HG03565 (cell line): Measurements from ENCODE around the gene IL25.
"Not testable (repeated sequence)": the region's sequence is repeated elsewhere in the genome, so short reads cannot be mapped to it uniquely, and the experiment has no call there.

Experiments
- ATAC-seq: cut with Tn5 transposase; IDR thresholded peaks from one replicate; pipeline ENCODE4 v1.9.1; 2021; ENCODE audit warnings: mild to moderate bottlenecking, moderate library complexity; ENCODE audit not compliant: unreplicated experiment

IL25 gene

DNA sequence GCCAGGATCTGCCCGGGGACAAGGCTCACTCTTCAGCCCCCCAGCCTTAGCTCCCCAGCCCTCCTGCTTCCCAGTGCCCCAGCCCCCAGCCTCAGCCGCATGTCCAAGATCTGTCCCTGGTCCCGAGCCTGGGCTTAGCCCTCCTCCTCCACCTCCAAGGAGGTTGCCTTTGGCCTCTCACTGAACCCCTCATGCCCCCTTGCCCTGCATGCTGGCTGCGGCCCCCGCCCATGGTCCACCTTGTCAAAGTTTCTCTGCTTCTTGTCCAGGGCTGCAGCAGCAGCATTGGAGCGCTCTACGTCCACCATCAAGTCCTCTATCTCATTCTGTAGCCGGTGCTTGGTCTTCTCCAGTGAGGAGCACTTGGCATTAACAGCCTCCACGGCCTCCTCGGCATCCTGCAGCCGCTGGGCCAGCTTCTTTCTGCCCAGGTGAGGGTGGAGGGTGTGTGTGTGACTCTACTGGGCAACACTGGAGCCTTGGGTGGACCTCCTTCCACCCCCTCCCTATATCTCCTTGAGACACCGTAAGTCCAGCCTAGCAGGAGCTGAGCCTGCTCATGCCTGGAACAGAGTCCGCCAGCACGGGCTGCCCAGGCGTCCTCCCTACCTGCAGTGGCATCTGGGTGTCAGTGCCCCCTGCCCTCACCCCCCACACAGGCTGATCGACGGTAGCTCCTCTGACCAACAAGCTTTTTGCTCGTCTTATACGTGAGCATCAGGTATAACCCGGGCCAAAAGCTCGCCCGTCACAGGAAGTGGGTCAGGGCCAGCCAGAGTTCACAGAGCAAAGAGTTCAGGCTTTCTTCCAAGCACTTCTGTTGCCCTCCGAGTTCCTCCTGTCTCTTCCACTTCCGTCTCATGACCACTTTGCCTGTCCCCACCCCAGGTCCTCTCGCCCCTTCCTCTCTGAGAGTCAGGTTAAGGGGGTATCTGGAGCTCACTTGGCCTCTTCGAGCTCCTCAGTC, 15.6 kb downstream of the IL25 start:
- no peak for ATAC-seq

DNA sequence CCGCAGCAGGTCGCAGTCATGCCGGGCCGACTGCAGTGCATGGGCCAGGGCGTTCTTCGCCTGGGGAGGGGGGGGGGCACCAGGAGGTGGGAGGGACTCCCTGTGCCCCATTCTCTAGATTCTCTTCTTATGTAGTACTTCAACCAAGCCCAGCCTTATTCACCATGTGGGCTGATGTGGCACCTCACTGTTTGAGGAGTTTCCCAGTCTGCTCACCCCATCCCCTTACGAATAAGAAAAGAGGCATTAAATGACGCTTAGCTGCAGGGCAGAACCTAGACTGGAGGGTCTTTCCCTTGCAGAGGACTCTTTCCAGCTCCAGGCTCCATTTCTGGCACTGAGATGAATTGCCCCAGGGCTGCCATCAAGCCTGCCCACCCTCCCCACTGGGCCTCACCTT, 16.4 kb downstream of the IL25 start:
- no peak for ATAC-seq

DNA sequence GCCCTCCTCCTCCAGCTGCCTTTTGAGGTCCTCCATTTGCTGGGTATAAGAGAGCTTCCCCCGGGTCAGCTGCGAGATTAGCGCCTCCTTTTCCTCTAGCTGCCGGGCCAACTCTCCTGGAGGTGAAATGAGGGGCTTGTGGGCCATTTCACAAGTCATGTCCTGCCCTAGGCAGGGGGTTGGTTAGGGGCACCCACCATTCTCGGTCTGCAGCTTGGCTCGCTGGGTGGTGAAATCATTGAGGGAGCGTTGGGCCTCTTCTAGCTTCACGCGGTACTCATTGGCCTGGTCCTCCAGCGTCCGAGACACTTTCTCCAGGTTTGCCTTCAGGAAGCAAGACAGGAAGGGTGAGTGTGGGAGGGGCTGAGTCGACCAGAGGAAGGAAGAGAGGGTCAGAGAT, 16.8 kb downstream of the IL25 start:
- ATAC-seq = no peak

DNA sequence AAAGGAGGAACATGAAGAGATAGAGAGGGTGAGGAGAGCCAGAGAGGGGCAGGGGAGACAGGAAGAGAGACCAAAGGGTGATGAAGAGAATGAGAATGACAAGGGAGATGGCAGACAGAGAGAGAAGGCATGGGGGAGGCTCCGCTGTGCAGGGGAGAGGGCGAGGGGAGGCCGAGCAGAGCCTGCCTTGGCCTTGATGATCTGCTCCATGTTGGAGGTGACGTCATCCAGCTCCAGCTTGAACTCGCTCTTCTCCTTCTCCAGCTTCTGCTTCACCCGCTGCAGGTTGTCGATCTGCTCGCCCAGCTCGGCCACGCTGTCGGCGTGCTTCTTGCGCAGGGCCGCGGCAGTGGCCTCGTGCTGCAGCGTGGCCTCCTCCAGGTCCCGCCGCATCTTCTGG, 17.3 kb downstream of the IL25 start:
- ATAC-seq = not testable (repeated sequence)

DNA sequence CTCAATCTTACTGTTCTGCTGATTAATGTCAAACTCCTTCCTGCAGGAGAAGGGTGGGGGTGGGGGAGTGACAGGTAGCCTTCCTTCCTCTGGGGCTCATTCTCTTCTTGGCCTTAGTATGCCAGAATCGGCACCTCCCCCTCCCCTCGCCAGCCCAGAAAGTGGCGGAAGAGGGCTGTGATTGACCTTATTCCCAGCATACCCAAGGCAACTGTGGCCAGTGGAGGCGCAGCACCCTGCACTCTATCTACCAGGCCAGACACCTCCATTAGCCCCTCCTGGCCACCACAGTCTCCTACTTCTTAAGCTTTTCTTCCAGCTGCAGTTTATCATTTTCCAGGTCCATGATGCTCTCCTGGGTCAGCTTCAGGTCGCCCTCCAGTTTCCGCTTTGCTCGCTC, 20.0 kb downstream of the IL25 start:
- ATAC-seq = no peak

DNA sequence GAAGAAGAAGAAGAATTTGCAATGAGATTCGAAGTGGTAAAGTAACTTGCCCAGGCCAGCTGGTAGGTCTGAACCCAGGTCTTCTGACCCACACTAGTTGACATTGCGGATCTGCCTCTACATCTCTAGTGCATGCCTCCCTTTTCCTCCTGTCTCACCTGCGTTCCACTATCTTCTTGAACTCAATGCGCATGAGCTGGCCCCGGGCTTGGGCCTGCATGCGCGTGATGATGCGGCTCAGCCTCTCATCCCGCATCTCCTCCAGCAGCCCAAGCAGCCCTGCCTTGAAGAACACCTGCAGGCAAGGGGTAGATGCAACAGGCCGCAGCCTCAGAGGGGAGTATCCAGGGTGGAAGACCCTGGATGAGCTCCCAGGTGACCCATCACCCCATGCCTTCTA, 23.5 kb downstream of the IL25 start:
- no peak for ATAC-seq

- ATAC-seq = no peak
These were observed 24.3 kb downstream of the IL25 start for GRCh38 chr14:23396781-23397407.

GRCh38 chr14:23398348-23398747, 25.7 kb downstream of the IL25 start:
- no peak for ATAC-seq

- no peak for ATAC-seq
These were observed 26.5 kb downstream of the IL25 start for GRCh38 chr14:23399136-23399535.

GRCh38 chr14:23399591-23399990, 27.0 kb downstream of the IL25 start:
- ATAC-seq = no peak

- not testable (repeated sequence) for ATAC-seq
These were observed 28.0 kb downstream of the IL25 start for GRCh38 chr14:23400496-23401149.

- ATAC-seq = no peak
These were observed 28.7 kb downstream of the IL25 start for GRCh38 chr14:23401291-23401690.

DNA sequence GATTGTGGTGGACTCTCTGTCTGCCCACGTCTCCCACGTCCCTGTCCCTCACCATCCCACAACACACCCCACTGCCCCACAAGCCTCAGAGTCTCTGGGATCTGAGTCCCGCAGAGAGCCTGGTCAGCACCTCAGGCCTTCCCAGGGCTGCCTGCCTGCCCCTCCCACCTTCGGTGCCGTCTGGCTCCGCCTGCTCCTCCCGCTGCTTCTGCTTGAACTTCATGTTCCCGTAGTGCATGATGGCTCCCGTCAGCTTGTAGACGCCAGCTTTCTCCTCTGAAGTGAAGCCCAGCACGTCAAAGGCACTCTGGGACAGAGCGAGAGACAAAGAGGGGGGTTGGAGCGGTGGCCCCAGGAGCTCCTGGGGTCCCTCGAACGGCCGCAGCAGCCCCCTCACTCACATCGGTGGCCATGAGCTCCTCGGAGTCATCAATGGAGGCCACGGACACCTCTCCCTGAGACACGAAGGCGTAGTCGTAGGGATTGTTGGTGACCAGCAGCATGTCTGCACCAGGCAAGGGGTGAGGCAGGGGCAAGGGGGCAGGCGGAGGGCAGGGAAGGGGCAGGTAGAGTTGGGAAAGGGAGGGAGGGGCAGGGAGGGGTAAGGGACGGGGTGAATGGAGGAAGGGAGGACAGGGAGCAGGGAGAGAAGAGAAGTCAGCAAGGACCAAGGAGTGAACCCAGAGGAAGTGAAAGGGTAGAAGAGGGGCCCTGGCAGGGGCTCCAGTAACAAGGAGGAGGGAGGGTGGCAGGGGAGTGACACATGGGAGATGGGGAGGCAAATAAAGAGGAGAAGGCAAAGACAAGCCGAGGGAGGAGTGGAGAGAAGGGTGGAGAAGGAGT, 29.9 kb downstream of the IL25 start:
- ATAC-seq = no peak

GRCh38 chr14:23403139-23403438, 30.5 kb downstream of the IL25 start:
- no peak for ATAC-seq

- no peak for ATAC-seq
These were observed 31.3 kb downstream of the IL25 start for GRCh38 chr14:23403908-23404307.

DNA sequence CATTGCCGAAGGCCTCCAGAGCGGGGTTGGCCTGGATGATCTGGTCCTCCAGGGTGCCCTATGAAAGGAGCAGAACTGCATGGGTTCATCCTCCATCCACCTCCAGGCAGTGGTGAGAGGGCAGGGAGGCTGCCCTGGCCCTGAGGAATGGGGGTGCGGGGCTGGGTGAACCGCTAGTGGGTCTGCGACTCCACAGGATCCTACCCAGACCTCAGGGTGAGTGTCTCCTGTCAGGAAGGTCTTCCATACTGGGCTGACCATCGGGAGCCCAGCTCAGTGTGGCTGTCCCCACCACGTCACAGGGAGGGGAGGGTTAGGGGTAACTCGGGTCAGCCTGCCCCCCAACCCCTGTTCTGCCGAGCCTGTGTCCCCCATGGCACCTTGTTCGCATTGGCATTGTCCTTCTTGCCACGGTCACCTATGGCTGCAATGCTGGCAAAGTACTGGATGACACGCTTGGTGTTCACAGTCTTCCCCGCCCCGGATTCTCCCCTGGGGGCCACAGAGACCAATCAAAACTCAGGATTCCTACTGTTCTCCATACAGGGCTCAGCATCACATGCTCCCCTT, 31.8 kb downstream of the IL25 start:
- ATAC-seq = no peak

GRCh38 chr14:23405096-23405495, 32.5 kb downstream of the IL25 start:
- no peak for ATAC-seq

GRCh38 chr14:23405516-23406025, 33.0 kb downstream of the IL25 start:
- no peak for ATAC-seq

DNA sequence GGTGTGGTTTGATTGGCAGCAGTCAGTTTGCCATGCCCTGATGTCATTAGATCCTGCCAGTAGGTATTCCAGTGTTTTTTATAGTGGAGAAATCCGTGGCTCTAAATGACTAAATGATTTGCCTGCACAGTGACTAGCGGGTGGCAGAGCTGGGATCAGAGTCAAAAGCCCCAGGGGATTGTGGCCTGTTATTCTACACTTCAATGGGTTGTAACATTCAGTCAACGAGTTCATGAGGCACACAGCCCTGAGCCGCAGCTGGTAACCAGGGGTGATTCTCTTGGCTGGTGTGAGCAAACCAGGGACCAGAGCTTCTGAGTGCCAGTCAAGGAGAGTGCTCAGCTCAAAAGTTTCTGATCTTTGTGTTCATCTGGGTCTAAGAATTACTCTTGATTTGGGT, 33.6 kb downstream of the IL25 start:
- ATAC-seq = no peak

DNA sequence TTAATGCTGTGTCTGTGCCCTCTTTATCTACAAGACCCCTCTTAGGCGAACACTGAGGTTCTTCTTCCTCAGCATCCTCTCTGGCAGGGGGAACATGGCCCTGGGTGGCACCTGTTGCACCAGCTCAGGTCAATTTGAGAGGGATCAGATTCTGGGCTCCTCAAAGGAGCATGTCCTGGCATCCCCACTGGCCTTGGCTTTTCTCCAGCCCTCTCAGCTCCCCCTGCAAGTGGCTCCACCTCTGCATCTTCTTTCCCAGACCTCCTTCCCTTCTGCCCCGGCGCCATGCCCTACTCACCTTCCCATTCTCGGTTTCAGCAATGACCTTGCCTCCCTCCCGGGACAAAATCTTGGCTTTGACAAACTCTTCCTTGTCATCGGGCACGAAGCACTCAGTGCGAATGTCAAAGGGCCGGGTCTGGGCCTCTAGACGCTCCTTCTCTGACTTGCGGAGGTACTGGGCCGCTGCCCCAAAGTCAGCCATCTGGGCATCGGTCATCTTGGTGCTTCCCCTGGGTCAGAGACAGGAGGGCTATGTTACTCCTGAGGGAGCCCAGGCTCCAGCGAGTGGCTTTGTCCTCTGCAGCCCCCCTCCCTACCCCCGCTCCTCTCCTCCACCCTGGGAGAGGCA, 34.2 kb downstream of the IL25 start:
- ATAC-seq = no peak
